ENCODE data around the gene PIP5K1B. TPM values are rescaled to one million over a fixed set of nuclear protein-coding genes. Genes with fewer than 3 reads are reported as not detected.
A peak's percentile ranks its signal among the peaks of the same experiment; 100 is the strongest.

Gene PIP5K1B
- total and polyA plus RNA-seq, 2 of the 13 experiments (the other 11 are each of a cell fraction or from before 2014, with no cell fraction given): 15.8 to 17.5 TPM

DNA sequence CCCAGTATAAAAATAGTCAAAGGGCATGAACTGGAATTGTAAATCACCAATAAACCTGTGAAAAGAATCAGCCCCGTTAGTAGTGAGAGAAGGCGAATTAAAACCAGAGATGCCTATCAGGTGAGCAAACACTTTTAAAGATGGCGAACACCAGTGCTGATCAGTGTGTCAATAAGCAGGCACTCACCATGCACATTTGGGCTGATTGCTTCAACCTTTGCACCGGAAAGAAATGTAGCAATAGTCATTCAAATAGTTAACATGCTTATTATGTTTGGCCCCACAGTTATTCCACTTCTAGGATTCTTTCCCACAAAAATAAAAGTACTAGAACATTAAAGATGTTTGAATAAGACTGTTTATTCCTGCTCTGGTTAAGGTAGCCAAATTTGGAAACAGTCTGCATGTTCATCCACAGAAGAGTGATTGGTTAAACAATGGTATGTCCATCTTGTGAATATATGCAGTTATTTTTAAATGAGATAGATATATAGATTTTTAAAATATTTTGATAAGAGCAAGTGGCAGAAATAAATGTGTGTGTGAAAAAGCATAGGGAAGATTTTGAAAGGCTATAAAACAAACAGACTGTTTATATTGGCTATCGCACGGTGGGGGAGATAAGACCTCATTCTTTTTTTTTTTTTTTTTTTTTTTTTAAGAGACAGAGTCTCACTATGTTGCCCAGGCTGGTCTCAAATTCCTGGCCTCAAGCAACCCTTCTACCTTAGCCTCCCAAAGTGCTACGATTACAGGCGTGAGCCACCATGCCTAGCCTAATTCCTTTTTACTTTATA lies 112.2 kb downstream of the PIP5K1B start (continued):
- TF ChIP-seq, protein P1, sequence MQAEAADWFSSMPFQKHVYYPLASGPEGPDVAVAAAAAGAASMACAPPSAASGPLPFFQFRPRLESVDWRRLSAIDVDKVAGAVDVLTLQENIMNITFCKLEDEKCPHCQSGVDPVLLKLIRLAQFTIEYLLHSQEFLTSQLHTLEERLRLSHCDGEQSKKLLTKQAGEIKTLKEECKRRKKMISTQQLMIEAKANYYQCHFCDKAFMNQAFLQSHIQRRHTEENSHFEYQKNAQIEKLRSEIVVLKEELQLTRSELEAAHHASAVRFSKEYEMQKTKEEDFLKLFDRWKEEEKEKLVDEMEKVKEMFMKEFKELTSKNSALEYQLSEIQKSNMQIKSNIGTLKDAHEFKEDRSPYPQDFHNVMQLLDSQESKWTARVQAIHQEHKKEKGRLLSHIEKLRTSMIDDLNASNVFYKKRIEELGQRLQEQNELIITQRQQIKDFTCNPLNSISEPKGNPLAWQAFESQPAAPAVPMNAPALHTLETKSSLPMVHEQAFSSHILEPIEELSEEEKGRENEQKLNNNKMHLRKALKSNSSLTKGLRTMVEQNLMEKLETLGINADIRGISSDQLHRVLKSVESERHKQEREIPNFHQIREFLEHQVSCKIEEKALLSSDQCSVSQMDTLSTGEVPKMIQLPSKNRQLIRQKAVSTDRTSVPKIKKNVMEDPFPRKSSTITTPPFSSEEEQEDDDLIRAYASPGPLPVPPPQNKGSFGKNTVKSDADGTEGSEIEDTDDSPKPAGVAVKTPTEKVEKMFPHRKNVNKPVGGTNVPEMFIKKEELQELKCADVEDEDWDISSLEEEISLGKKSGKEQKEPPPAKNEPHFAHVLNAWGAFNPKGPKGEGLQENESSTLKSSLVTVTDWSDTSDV (CRISPR knock-in tag; IDR thresholded peaks at IDR 0.05): no peak
- TF ChIP-seq HNRNPK (IDR thresholded peaks at IDR 0.05; ENCODE audit: low read depth, low read length, poor library complexity, severe bottlenecking) (no peak), CENPT (CRISPR knock-in tag; IDR thresholded peaks at IDR 0.05; ENCODE audit: low read depth) (no peak), RFXAP (CRISPR knock-in tag; IDR thresholded peaks at IDR 0.05; ENCODE audit: borderline replicate concordance) (no peak), BHLHE40 (IDR thresholded peaks at IDR 0.05; ENCODE audit: low read length) (no peak), ZNF124 (CRISPR knock-in tag; IDR thresholded peaks at IDR 0.05) (no peak), GATAD2A (CRISPR knock-in tag; IDR thresholded peaks at IDR 0.05) (peak; percentile 90), SIN3A (IDR thresholded peaks at IDR 0.05; ENCODE audit: borderline replicate concordance, low read depth, low read length) (no peak), TCF12 (IDR thresholded peaks at IDR 0.05) (no peak), TCF12 (CRISPR knock-in tag; IDR thresholded peaks at IDR 0.05) (no peak), ZNF776 (CRISPR knock-in tag; IDR thresholded peaks at IDR 0.05) (no peak), ATRX (CRISPR knock-in tag; IDR thresholded peaks at IDR 0.05; ENCODE audit: borderline replicate concordance) (no peak), MTF2 (CRISPR knock-in tag; IDR thresholded peaks at IDR 0.05; ENCODE audit: borderline replicate concordance) (no peak), FOXK2 (IDR thresholded peaks at IDR 0.05) (no peak), SOX6 (IDR thresholded peaks at IDR 0.05) (no peak), SOX6 (CRISPR knock-in tag; IDR thresholded peaks at IDR 0.05) (peak; percentile 81), ZNF24 (IDR thresholded peaks at IDR 0.05) (no peak), ZFP36L2 (CRISPR knock-in tag; IDR thresholded peaks at IDR 0.05) (no peak), ZC3H4 (CRISPR knock-in tag; IDR thresholded peaks at IDR 0.05; ENCODE audit: borderline replicate concordance) (no peak), TBX2 (CRISPR knock-in tag; IDR thresholded peaks at IDR 0.05; ENCODE audit: borderline replicate concordance) (peak; percentile 41; the same call in 1 of the 2 replicates), TRIM24 (CRISPR knock-in tag; IDR thresholded peaks at IDR 0.05) (no peak), ZC3H13 (CRISPR knock-in tag; IDR thresholded peaks at IDR 0.05) (no peak), LCORL (IDR thresholded peaks at IDR 0.05) (peak; percentile 56; the same call in 1 of the 2 replicates), LCORL (CRISPR knock-in tag; IDR thresholded peaks at IDR 0.05) (0 out of 2 replicates have a peak, but pooled peaks have one; percentile 39), JUND (CRISPR knock-in tag; IDR thresholded peaks at IDR 0.05) (no peak), TP53 (CRISPR knock-in tag; conservative IDR thresholded peaks at IDR 0.05) (no peak), MYC (CRISPR knock-in tag; IDR thresholded peaks at IDR 0.05; ENCODE audit: borderline replicate concordance) (no peak), ZNF775 (CRISPR knock-in tag; IDR thresholded peaks at IDR 0.05; ENCODE audit: borderline replicate concordance) (no peak), ZNF562 (CRISPR knock-in tag; IDR thresholded peaks at IDR 0.05; ENCODE audit: borderline replicate concordance) (no peak), ZSCAN9 (CRISPR knock-in tag; IDR thresholded peaks at IDR 0.05; ENCODE audit: borderline replicate concordance) (no peak), MIER3 (CRISPR knock-in tag; IDR thresholded peaks at IDR 0.05; ENCODE audit: borderline replicate concordance) (peak; percentile 81; the same call in 1 of the 2 replicates), ZNF446 (CRISPR knock-in tag; IDR thresholded peaks at IDR 0.05) (no peak), XBP1 (CRISPR knock-in tag; IDR thresholded peaks at IDR 0.05) (no peak)
